GM18505 (cell line): Measurements from ENCODE around the gene ERGIC1.

Experiments used
- ATAC-seq: cut with Tn5 transposase; IDR thresholded peaks from one replicate; pipeline ENCODE4 v1.9.1; 2021; ENCODE audit not compliant: unreplicated experiment
- POLR2A ChIP-seq: IDR thresholded peaks from 4 replicates; pipeline ENCODE4 v1.6.1; 2011; ENCODE audit warnings: borderline replicate concordance; ENCODE audit not compliant: insufficient read depth, insufficient read length; ENCODE audit errors: extremely low read depth

Gene ERGIC1

DNA sequence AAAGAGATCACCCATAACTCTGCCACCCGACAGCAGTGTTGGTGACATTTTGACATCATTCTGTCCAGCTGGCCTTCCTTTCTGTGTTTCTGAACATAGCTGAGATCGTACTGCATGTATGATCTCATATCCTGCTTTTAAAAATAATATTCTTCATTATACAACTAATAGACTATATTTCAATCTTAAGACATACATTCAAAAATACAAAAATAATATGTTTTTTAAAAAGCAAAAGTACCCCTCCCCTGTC, 77.5 kb downstream of the ERGIC1 start:
- TF ChIP-seq POLR2A: no peak
- no peak for ATAC-seq

DNA sequence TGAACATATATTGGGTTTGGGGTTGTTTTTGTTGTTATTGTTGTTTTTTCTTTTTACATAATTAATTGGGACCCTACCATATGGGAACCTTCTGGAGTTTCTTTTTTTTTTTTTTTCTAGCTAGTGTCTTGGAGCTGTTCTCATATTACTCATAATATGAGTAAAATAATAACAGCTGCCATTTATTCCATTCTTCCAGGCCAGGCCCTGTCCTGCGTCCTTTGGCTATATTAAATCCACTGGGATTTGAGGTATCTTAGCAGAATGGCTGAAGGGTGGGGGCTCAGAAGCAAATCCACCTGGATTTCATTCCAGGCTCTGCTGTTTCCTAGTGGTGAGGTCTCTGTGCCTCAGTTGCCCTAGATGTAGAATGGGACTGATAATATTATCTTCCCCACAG, 77.9 kb downstream of the ERGIC1 start:
- no peak for ATAC-seq
- no peak for TF ChIP-seq POLR2A

DNA sequence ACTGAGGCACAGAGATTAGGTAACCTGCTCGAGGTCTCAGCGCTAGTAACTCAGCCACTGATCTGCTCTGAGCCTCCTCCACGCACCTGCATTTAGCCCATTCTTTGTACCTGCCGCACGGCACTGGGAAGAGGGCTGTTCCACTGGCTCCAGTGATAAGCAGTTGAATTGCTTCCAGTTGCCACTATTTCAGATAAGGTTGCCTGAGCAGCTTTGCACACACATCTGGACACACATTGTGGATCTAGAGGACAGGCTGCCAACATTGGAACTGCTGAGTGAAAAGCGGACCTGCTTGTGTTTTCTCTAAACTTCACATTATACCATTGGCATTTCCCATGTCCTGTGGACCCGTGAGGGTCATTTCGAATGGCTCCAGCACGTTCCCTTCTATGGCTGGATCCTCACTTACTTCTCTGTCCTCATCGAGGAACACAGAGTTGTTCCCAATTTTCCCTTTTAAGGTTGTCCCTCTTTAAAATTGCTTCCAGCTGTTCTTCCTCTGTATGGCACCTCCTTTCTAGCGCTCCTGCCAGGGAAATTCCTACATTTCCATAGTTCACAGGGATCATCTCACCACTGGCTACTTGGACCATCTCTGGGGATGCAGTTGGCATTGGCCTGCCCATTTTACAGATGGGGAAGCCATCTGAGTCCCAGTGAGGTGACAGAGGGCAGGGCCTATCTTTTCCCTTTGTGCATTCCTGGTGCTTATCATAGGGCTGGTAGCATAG, 79.2 kb downstream of the ERGIC1 start:
- TF ChIP-seq POLR2A: no peak

DNA sequence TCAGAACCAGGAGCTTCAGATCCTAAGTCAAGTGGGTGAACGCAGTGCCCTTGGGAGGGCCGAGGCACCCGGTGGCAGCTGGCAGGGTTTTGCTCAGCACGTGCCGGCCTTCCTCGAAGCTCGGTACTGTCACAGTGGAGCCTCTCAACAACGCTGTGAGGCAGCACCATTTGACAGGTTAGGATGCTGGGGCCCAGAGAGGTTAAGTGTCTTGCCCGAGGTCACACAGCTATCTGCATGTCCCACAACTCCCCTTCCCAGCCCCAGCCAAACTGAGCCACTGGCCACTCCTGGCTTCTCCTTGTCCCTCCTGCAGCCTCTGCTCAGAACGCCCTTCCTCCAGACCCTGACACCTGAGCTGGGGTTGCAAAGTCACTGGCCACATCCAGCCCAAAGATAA, 81.5 kb downstream of the ERGIC1 start:
- no peak for ATAC-seq
- TF ChIP-seq POLR2A: no peak

More for the DNA sequence above, 79.2 kb downstream of the ERGIC1 start:
- ATAC-seq: no peak

DNA sequence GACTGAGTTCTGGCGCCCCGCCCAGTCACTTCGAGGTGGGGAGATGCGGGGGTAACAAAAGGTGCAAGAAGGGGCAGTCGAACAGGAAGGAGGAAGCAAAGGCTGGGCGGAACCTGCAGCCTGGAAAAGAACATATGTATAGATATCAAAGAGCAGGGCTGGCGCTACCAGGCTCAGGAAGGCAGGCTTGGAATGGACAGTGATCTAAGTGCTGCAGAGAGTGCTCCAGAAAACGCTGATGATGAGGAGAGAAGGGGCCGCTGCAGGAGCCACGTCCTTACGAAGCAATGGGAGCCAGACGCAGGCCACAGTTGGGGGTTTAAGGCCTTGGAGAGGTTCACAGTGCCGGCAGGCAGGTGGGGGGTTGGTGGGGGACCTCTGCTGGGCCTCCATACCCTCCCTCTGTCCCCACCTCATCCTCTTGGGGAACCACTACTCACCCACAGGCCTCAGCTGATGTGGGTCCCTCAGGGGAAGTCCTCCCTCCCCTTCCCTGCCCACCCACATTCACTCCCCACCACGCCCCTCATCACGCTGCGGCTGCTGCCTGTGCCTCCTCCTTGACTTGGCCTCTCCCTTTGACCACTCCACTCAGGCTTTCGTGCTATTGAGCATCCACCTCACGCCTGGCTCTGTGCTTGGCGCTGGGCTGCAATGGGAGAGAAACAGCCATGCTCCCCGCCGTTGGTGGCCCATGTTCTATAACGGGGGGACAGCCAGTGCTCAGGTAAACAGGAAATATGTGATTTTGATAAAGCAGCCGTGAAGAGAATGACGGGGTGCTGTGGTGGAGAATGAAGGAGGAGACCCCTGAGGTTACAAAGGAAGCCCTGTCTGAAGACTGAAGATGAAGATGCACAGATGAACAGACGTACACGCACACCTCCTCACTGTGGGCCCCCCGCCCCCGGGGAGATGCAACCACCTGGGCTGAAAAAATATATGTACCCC, 84.6 kb downstream of the ERGIC1 start:
- TF ChIP-seq POLR2A: no peak
- no peak for ATAC-seq

DNA sequence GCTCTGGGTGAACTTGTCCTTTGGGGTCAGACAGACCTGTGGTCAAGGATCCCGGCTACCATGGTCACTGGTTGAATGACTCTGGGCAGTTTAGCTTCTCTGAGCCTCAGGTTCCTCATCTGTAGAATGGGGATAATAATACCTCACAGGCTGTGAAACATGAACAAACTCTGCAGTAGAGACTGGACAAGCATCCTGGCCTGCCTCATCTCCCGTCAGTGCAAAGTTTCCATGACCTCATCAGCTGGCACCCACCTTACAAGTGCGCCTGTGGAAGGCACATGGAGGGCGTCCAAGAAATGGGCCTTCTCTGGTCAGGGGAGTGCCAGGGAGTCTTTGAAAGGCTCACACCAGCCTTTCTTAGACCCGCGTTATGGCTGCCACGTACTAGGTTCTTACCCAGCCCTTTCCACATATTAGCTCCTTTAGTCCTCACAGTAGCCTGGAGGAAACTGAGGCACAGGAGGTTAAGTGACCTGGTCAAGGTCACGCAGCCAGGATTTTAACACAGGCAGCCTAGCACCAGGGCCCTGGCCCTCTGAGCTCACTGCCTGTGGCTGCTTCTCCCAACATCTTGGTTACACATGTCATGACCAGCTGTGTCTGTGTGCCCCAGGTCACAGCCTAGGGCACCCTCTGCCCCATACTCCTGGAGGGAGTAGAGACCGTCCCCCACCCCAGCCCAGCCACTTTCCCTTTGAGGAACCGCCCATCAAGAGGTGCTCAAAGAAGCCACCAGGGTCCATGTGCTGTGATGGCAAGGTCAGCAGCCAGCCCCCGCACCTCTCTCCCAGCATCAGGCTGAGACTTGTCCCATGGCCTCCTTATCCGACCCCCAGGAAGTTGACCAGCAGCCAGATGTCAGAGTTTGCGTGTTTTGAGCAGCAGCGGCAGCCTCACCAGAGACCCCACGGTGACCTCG, 85.7 kb downstream of the ERGIC1 start:
- no peak for ATAC-seq
- TF ChIP-seq POLR2A: no peak

DNA sequence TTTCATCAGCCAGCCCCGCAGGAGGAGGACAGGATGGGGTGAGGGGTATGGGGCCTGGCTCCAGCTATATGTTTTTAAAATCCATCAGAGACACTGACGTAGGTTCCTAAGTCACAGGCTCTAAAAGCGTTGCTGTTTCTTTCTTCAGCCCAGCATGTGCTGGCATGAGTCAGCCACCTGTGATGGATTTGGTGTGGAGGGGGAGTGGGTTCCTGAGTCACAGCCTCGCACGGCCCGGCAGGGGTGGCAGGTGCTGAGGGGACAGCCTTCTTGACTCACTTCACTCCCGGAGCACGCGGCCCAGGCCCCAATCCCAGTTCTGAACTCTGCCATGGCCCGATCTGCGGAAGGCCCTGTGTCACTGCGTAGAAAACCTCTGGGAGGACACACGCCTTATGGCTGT, 86.4 kb downstream of the ERGIC1 start:
- no peak for ATAC-seq
- no peak for TF ChIP-seq POLR2A

DNA sequence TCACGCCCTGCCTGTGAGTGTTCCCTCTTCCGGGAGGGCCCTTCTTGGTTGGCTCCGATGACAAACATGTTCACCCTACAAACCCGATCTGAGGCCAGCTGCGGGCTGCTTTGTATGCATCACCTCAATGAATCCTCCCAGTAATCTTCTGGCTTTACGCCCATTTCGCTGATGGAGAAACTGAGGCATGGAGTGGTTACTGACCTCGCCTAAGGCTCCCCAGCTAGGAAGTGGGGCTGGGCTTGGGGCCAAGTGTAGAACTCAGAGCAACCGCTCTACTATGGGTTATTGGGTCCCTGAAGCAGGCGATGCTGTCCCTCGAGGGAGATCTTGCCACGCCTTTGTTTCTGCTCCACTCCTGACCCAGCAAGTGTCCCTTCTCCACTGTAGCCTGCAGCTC, 86.9 kb downstream of the ERGIC1 start:
- ATAC-seq: no peak

DNA sequence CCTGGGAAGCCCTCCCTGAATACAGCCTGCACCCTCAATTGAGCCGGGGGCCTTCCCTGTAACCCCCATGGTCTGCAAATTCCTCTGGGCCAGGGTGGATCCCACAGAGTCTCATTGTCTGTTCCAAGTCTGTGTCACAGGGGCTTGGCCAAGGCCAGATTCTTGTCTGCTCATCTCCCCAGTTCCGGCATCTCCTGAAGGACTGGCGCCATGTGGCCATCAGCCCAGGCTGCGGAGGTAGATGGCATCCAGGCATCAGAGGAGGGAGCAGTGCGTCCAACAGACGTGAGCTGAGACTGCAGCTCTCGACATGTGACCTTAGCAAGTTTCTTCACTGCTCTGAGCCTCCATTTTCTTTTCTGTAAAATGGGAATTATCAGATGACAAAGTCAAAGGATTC, 87.9 kb downstream of the ERGIC1 start:
- TF ChIP-seq POLR2A: no peak
- no peak for ATAC-seq

More for the DNA sequence above, 86.9 kb downstream of the ERGIC1 start:
- TF ChIP-seq POLR2A: no peak

DNA sequence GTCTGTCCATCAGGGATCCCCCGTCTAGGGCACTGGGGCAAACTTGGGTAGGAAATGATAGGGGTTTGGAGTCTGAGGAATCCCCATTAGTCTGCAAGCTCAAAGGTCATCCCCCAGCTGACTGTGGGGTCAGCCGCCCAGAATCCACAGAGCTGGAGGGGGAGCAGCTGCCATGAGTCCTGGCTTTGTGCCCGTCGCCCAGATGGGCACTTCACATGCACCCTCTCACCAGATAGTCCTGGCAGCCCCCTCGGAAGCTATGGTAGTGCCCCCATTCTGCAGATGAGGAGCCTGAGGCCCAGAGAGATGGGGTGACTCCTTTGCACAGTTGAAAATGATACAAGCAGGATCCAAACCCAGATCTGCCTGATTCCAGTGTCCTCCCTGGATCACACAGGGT, 89.5 kb downstream of the ERGIC1 start:
- no peak for TF ChIP-seq POLR2A
- ATAC-seq: no peak

DNA sequence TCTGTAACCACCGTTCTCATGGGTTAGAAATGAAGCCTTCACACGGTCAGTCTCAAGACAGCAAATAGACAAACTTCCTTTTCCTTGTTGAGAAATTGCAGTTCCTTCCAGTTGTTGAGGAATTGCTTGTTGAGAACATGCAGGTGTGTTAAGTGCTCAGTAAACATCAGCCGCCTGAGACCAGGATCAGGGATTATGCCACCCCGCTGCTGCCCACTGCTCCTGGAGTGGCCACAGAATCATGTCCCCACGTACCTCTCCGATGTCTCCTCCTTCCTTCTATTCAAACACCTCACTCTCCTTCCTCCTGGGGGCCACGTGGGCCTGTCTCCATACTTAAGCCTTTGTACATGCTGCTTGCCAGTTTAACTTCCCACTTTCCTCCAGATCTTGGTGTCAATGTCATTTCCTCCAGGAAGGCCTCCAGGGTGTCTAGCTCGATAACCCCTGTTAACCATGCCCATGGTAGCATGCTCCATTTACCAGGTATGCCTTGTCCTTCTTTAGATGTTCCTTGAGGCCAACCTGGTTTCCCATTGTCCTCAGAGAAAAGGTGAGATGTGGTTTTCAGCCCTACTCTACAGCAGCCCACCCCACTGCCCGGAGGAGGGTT, 91.4 kb downstream of the ERGIC1 start:
- no peak for ATAC-seq
- TF ChIP-seq POLR2A: no peak

DNA sequence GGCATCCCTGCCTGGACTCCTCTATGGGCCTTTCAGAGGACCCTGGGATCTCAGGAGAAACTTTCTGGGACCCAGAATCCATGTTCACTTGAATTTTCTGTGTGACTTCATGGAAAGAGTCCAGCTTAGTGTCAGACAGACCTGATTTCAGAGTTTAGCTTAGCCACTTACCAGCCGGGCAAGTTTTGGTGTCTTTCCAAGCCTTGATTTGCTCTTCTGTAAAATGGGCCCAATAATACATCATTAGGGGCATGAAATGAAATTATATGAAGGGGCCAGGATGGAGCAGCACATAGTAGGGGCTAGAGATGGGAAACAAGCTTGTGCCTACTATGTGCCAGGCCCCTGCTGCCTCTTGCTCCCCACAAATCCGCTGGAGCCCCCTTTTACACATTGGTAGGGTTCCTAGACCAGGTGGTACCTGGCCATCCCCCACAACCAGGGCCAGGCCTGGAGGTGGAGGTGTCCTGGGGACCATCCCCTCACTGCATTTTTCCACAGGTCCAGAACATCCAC, 92.0 kb downstream of the ERGIC1 start:
- no peak for TF ChIP-seq POLR2A
- ATAC-seq: no peak

DNA sequence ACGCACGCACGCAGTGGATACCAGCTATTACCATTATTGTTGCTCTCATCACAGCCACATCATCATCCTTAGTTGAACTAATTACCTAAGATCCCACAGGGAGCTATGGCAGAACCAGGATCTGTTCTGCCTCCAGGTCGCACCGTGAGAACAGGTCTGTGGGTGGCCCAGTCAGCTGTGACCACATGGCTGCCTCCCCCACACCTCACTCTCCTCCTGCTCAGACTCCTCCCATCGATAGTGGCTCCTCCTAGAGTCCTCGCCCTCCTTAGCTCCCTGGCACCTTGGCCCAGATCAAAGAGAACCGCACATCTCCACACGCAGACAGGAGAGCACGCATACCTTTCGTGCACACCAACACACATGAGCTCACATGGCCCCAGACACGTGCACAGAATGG, 92.7 kb downstream of the ERGIC1 start:
- no peak for TF ChIP-seq POLR2A
- ATAC-seq: no peak

DNA sequence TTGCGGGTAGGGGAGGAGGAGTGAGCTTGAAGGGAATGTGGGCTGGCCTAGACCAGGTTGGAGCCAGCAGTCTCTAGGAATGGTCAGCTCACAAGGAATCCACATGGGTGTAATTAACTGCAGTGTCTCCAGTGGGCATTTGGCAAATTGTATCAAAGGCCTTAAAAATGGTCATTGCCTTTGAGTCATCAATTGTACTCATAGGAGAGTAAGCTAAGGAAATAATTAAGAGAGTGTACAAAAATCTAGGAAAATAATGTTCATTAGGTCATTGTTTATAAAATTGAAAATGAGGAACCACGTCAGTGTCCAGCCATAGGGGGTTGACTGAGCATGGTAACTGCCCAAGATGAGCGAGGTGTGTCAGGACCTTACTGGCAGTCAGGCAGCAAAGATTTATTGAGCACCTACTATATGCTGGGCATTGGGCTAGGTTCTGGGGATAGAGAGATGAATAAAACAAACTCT, 95.4 kb downstream of the ERGIC1 start:
- TF ChIP-seq POLR2A: no peak
- ATAC-seq: no peak
